HG03196 (cell line): ENCODE measurements around the gene NUP205.
"Not testable (repeated sequence)": the region's sequence is repeated elsewhere in the genome, so short reads cannot be mapped to it uniquely, and the experiment has no call there.

Experiments
- ATAC-seq: cut with Tn5 transposase; IDR thresholded peaks from one replicate; pipeline ENCODE4 v1.9.1; 2021; ENCODE audit not compliant: unreplicated experiment

NUP205 gene

DNA sequence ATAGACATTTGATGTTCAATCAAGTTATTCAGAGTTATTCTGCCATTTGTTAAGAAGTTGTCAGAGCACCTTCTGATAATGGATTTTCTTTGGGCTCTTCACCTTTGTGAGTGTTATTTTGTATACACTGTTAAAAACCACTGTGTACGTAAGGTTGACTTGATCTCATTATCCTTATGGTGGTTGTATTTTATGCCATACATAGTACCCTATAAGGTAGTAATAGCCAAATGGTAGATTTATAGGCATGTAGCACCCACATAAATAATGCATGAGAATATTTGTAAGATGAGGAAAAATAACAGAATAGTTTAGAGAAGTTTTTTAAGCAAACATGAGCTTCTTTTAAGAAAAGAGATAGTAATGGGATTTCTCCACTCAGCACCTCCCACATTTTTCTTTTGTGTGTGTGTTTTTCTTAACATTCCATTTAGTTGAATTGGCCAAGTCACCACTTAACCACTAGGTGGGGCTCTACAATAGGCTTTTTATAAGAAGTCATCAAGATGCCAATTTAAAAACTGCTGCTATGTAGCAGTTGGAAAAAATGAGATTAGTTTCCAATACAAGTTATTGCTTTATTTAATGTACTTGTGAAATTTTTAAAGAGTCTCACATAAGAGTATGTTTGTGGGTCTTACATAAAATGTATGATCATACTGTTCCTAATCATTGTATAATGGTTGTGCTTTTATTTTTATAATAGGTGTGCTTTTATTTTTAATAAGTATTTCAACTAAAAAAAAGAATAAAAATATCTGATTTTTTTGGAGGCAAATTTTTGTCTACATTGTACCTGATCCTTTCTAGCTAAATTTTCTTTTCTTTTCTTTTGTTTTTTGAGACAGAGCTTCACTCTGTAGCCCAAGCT is 63.5 kb downstream of the NUP205 start:
- ATAC-seq, result no peak

DNA sequence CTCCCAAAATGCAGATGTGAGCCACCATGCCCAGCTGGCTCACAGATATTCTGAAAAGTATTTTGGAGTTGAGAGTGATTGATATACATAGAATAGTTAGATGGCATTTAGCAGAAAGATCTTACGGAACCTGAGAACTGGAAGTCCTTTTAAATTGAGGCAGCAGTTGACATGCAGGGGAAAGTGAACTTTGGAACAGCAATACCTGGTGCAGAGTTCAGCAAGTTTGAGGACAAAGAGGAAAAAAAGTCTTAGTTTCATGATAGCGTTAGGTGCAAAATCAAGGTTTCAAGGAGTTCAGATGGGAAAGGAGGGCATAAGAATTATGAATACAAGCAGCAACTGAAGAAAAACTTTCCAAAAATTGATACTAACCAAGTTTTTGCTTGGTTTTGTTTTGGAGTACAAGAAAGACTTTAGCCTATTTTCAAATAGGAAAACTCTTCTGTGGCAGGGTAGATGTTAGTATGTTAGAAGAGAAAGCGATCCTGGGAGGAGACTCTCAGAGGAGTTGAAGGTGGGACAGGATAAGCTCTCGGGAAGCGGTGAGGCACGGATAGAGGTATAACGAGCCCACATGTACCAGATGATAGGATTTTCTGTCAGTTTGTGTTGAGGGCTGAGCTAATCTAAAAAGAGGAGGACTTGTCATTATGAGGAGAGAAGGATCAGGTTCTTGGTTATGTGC is 76.6 kb downstream of the NUP205 start:
- ATAC-seq, result no peak

DNA sequence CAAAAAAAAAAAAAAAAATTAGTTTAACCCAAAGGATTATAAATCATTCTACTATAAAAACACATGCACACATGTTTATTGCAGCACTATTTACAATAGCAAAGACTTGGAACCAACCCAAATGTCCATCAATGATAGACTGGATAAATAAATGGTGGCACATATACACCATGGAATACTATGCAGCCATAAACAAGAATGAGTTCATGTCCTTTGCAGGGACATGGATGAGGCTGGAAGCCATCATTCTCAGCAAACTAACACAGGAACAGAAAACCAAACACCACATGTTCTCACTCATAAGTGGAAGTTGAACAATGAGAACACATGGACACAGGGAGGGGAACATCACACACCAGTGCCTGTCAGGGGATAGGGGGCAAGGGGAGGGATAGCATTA is 82.0 kb downstream of the NUP205 start:
- ATAC-seq, result not testable (repeated sequence)

DNA sequence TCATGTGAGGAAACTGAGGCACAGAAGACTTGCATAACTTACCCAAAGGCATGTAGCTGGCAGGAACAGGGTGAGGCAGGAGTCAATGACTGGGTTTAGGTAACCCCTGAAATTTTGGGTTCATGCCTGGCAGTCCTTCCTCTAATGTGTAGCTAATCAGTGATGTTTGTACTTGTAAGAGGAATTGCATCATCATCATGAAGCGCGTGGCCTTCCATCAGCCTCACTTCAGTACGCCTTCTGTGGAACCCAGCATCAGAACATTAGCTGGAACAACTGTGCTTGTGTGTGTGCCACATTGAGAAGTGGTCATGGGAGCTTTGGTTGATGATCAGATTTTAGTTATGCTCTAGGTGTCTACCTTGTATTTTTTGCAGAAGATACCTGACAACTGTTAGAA is 86.4 kb downstream of the NUP205 start:
- ATAC-seq, result no peak

DNA sequence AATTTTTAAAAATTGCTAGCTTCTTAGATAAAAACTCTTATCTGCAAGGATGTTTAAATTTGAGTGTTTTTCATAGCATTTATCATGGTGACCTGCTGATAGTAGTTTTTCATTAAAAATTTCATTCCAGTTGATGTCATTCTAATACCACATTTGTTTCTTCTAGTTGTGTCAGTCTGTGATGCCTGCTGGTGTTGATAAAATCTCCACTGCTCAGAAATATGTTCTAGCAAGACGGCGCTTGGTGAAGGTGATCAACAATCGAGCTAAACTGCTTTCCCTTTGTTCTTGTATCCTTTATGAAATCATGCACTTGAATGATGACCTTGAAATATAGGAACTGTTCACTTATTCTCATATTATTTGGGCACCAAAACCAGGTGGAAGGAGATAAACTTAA is 87.0 kb downstream of the NUP205 start:
- no peak for ATAC-seq

DNA sequence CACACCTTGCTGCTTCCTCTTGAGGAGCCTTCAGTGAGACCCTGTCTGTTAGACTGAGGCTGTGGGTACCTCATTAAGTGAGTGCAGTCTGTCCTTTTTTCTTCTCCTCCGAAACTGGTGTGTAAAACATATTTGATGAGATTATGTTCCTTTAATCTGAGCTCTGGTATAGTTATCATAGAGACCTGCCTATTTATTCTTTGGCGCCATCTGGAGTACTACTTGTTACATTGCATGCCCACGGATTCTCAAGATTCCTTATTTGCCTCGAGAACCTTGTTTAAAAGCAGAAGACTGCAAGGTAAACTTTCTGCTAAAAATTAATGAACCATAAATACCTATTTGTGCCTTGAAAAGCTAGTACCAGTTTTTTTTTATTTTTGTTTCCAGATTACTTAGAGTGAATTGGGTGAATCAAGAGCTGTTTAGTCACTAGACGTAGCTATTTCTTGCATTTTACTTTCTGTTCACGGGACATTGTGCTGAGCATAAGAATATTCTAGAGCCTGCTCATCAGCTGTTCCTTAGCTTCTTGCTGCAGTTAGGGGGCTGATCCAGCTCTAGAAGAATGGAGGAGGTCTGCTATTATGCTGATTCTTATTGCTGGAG is 87.7 kb downstream of the NUP205 start:
- ATAC-seq, result no peak

DNA sequence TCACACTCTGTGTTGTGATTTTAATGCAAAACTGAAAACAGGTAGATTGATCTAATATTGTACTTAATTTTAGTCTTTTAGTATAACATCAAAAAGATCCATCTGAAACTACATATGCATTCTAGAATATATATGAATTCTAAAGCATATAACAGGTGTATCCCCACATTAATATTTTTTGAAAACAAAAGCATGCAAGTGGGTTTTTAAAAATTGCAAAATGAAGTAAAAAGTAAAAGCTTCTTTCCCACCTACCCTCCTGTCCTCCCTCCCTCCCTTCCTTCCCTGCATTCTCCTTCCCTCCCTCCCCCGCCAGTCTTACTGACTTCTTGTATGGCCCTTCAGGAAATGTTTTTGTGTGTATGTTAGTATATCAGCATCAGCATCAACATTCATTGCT is 90.0 kb downstream of the NUP205 start:
- ATAC-seq, result no peak

DNA sequence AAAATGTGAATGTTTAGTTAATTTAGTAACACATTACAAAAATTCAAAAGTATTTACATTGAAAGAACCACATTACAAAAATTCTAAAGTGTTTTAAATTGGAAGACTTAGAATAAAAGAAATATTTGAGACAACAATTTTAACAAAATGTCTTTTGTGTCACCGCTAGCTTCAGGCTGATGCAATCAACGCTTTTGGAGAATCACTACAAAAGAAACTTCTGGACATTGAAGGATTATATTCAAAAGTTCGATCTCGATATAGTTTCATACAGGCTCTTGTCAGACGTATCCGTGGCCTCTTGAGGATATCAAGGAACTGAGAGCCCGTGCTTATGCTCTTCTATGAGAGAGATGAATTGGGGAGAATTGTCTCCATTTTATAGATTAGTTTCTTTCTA is 90.5 kb downstream of the NUP205 start:
- no peak for ATAC-seq

DNA sequence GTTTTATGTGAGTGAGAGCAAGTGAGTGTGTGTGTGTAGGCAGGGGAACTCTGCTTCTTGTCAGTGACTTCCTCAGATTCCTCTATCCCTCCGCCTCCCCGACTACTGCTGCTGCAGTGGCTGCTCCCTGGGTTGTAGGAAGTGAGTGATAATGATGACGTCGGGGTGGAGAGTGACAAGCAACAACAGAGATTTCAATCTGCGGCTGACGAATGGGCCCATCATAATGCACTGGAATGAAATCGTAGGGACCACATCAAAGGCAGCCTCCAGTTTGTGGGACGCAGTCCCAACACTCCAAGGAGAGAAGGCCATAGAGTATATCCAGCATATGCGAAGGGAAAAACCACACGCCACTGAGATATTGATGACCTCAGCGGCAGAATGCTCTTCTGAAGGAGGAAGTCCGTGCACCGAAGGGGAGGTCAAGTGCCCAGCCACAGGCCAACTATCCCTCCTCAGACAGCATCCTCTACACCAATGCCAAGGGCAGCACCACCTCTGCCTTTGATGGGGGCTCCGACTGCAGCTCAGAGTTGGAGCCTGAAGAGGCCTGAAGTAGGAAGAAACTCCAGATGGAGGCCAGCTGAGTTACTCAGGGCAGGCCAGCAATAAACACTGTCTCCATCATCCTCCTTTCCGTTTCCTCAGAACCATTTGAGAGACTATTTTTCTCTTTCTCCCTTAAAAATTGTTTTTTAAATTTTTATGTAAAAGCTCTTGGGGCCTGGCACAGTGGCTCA is 93.3 kb downstream of the NUP205 start:
- no peak for ATAC-seq

DNA sequence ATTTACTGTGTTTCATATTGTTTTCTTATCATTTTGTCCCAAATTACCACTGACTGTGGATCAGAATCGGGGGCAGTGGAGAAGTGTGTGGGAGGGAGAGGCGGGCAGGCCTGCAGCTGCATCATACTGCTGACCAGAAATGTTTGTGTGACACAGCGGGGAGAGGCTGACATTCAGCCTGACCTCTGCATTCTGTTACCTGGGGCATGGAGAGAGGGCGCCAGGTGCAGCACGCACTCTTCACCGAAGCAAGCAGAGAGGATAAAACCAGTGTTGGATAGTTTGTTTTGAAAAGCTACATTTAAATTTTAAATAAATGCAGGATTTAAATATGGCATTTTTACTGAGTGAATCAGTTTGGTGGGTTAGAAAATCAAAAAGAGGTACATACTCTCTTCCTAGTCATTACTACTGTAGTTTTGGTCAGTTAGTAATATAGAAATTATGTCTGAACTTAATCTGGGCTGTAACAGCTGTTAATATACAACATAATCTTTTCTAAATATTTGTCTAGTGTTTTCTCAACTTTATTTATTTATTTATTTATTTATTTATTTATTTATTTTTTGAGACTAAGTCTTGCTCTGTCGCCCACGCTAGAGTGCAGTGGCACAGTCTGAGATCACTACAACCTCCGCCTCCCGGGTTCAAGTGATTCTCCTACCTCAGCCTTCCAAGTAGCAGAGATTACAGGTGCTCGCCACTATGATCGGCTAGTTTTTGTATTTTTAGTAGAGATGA is 95.8 kb downstream of the NUP205 start:
- ATAC-seq, result no peak

DNA sequence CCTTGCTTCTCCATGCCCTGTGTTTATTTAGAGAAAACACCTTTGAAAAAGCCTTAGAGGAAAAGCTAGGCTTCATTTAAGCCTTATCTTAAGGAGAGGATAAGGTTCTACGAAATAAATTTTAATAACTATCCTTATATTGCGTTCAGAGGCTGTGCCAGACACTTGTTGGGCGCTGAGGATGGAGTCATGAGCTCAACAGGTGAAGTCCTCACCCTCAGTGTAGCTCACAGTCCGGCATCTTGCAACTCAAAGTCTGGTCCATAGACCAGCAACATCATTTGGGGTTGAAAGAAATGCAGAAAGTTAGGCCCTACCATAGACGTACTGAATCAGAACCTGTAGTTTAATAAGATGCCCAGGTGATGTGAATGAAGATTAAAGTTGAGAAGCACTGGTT is 100.8 kb downstream of the NUP205 start:
- ATAC-seq, result no peak

DNA sequence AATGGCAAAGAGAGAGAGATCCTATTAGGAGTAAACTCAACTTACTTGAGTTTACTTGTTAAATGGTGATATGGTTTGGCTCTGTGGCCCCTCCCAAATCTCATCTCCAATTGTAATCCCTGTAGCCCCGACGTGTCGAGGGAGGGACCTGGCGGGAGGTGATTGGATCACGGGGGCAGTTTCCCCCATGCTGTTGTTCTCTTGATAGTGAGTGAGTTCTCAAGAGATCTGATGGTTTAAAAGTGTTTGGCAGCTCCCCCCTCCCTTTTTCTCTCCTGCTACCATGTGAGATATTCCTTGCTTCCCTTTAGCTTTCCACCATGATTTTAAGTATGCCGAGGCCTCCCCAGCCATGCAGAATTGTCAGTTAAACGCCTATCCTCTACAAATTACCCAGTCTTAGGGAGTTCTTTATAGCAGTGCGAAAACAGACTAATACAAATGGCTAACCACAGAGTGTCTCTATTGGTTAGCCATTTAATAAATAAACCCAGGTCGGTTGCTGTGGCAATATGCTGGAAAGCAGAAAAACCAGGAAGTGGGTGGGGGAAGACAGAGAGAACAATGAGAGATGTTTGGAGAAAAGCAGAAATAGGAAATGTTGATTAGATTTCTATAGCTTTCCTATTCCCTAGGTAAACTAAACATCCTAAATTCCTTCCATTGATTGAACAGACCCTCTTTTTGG is 101.6 kb downstream of the NUP205 start:
- ATAC-seq, result no peak

DNA sequence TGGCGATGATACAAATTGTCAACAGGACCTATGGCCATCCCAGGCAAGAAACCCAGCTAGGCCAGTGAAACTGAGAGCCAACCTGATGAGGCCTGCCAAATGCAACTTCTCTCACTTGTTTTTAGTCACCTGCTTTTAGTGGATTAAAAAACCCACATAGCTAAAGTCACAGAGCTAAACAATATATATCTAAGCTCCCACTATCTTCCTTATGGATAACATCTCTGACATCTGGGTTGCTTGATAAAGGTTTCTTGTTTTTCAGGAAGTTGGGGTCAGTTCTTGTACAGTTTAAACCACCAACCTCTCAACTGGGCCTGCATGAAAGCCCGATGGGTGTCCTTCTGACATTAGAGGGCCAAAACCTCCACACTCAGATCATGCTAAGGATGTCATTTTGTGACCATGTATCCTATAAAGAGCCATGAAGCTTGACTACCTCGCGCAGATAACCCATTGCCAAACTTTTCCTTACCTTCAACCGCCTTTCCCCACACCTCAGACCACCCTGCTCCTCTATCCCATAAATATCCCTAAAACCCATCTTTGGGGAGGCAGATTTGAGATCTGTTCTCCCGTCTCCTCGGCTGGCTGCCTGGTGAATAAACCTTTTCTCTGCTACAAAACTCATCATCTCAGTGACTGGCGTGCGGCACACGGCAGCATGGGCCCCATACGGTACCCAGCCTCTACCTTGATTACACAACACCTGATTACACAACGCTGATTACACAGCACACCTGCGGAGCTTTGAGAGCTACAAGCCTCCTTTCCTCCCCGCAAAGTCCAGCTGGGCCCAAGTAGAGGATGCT is 103.8 kb downstream of the NUP205 start:
- ATAC-seq, result peak; percentile 5

DNA sequence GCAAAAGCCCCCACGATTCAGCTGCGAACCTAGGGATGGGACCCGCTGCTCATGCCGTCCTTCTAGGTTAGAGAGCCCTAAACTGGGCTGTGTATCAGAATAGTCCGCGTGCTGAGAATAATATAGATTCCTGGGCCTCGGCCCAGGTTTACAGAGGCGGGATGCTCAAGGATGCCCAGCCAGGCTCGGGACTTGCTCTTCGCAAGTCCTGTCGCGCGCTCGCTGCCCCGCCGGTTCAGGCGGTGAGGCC is 104.3 kb downstream of the NUP205 start:
- ATAC-seq, result no peak

DNA sequence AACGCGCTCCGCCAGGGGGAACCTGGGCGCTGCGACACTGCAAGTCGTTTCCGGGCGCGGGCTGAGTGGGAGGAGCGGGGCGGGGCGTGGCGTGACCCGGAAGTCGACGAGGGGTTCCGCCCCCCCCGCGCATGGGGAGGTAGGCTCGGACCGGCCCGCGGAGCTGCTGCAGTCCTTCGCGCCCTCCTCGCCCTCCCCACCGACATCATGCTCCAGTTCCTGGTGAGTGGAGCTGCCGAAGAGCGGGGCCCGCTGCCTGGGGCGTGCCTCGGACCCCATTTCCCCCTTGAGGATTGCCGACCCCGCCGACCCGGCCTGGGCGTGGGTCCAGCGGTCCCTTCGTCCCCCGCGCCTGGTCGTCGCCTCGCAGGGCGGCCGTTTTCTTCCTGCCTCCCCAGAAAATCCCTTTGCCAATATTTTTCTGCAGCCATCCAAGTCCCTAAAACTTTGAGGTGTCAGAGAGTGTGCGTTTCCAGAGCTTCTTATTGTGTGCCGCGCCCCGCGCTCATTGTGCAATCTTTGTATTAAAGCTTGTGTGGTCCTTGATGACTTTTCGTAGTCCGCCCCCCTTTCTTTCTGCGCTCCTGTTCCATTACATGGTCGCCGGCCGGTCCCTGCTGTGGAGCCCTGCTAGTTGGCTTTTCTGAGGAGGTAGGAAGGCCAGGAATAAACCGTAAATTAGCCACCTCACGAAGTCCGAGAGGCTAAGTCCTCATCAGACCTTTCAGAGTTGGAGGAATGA is 104.8 kb downstream of the NUP205 start, which contains the start of gene STMP1:
STMP1 (plus strand) TSS at position 142 of the 742 bp plus-strand sequence.
- ATAC-seq, result peak; percentile 94

DNA sequence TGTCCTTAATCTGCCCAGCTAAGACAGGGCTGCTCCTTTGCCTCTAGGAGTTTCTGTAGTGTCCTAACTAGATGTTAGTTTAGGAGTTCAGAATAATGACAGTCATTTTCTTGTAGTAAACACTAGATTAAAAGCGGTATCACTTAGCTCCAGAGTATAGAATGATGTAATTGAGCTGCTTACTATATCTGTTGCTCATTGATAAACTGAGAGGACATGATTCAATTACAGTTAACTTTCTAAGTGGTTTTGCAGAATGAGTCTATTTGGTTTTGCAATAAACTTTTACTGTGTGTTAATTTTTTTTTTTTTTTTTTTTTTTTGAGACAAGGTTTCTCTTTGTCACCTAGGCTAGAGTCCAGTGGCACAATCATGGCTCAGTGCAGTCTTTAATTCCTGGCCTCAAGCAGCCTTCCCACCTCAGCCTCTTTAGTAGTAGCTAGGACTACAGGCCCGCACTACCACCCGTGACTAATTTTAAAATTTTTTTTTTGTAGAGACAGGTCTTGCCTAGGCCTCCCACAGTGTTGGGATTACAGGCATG is 106.4 kb downstream of the NUP205 start:
- no peak for ATAC-seq

DNA sequence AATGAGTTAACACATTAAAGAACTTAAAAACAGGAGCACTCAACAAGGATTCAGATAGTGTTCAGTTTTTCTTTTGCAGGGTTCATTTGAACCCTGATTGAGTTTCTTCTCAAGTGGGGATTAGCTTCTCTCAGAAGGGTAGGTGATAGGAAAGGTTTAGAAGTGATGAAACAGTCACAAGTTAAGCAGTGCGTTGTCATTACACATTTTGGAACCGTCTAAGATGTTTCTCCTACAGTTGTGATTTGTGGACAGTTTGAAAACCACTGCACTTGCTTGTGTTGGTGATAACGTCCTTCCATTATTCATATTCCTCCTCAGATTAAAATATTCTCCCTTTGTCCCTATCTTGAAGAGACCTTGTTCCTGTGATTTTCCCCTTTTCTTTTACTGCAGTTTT is 107.3 kb downstream of the NUP205 start:
- ATAC-seq, result no peak

DNA sequence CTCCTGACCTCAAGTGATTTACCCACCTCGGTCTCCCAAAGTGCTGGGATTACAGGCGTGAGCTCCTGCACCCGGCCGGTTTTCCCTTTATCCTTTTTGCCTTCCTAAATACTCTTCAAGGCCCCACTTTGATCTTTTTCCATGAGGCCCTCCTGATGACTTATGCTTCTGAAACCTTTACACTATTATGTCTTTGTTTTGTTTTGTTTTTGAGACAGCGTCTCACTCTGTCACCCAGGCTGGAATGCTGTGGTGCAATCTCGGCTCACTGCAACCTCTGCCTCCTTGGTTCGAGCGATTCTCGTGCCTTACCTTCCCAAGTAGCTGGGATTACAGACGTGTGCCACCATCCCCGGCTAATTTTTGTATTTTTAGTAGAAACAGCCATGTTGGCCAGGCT is 108.4 kb downstream of the NUP205 start:
- no peak for ATAC-seq

DNA sequence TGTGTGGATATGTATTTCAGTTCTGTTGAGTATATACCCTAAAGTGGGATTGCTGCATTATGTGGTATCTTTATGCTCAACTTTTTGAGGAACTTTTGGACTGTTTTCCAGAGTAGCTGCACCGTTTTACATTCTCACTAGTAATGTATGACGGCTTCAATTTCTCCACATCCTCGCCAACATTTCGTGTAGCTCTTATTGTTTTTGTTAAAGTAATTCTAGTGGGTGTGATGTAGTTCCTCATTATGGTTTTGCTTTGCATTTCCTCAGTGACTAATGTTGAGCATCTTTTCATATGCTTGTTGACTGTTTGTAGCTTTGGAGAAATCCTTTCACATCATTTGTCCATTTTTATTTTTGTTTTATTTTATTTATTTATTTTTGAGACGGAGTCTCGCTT is 109.1 kb downstream of the NUP205 start:
- ATAC-seq, result no peak
